ENCODE data around the gene AUTS2. TPM values are rescaled to one million over a fixed set of nuclear protein-coding genes. Genes with fewer than 3 reads are reported as not detected.

The AUTS2 gene
- polyA plus RNA-seq, 1 donor from 2014 or later = 97.3 TPM

- Histone ChIP-seq H3K9ac (ENCODE audit: low read length) (no peak overlapping the region), H2AFZ (ENCODE audit: low read depth, low read length) (no peak overlapping the region), H3K4me3 (ENCODE audit: low read length) (no peak overlapping the region), H3K27ac (ENCODE audit: low read length) (no peak overlapping the region), H3K9me2 (ENCODE audit: insufficient read depth, low read length) (no peaks in the 10 kb centered on the region), H4K20me1 (ENCODE audit: insufficient read depth) (no peaks in the 10 kb centered on the region), H3K27me3 (ENCODE audit: insufficient read depth, low read depth, low read length) (no peaks in the 10 kb centered on the region), H3K36me3 (ENCODE audit: insufficient read depth, low read length) (no peaks in the 10 kb centered on the region), H3K9me3 (ENCODE audit: low read length) (no peaks in the 10 kb centered on the region), H3K4me2 (ENCODE audit: low read length) (no peak overlapping the region), H3K79me2 (replicated peaks; ENCODE audit: insufficient read depth, low read length) (no peaks in the 10 kb centered on the region), H3F3A (ENCODE audit: insufficient read depth, low read length, poor library complexity, severe bottlenecking) (no peaks in the 10 kb centered on the region)
- TF ChIP-seq SMC3 (conservative IDR thresholded peaks at IDR 0.05; ENCODE audit: poor library complexity) (no peak), POLR2AphosphoS5 (IDR thresholded peaks at IDR 0.05) (no peak), RAD21 (conservative IDR thresholded peaks at IDR 0.05) (no peak)
Measured at GRCh38 chr7:70259502-70259901, 661.2 kb downstream of the AUTS2 start.

DNA sequence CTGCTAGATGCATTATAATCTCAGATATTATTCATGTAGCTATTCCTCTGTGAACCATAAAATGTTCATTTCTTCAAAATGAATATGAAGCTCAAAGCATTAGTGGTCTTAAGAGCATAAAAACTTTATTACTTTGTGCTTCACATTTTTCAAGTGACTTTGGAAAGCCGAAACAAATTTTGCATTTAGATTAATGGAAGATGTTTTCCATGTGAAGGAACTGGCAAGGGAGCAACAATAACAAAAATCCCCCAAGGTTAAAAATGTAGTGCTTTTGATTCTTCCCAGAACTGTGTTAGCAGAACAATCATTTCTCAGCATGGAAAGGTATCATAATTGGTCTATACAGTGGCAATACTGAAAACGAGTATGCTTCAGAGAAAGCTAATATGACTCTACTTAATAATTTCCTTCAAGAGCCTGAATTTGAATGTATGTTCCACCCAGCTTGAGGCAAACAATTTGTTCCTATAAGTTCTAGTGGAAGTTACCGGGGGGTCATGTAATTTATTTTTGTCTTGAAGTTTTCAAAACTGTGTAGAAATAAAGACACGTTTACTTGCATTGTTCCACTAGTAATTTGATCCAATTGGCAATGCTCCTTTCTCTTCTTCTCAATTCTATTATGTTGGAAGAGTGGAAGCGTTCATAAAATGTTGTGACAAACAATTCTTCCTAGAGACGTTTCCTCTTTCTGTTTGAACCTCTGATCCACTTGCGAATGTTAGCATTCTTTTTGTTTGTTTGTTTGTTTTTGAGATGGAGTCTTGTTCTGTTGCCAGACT lies 665.4 kb downstream of the AUTS2 start:
- Histone ChIP-seq H3K9me2 (ENCODE audit: insufficient read depth, low read length) (no peaks in the 10 kb centered on the region), H3K9me3 (ENCODE audit: low read length) (no peaks in the 10 kb centered on the region), H2AFZ (ENCODE audit: low read depth, low read length) (no peak overlapping the region)

More for the DNA sequence above, 665.4 kb downstream of the AUTS2 start:
- Histone ChIP-seq H3K36me3 (ENCODE audit: insufficient read depth, low read length) (no peaks in the 10 kb centered on the region), H3K79me2 (replicated peaks; ENCODE audit: insufficient read depth, low read length) (peaks cover 2% of the 10 kb centered on the region), H3K27ac (ENCODE audit: low read length) (no peak overlapping the region), H3K4me2 (ENCODE audit: low read length) (no peak overlapping the region), H3K9ac (ENCODE audit: low read length) (no peak overlapping the region), H4K20me1 (ENCODE audit: insufficient read depth) (no peaks in the 10 kb centered on the region), H3F3A (ENCODE audit: insufficient read depth, low read length, poor library complexity, severe bottlenecking) (no peaks in the 10 kb centered on the region), H3K27me3 (ENCODE audit: insufficient read depth, low read depth, low read length) (no peaks in the 10 kb centered on the region), H3K4me3 (ENCODE audit: low read length) (no peak overlapping the region)
- no peak for TF ChIP-seq EZH2 (IDR thresholded peaks at IDR 0.05; ENCODE audit: borderline replicate concordance, insufficient read depth, low read length, poor library complexity, severe bottlenecking)
- TF ChIP-seq POLR2AphosphoS5 (IDR thresholded peaks at IDR 0.05) = no peak
- TF ChIP-seq MXI1 (conservative IDR thresholded peaks at IDR 0.05; ENCODE audit: poor library complexity, severe bottlenecking) = no peak
- TF ChIP-seq CTCF (IDR thresholded peaks at IDR 0.05; ENCODE audit: poor library complexity, severe bottlenecking) = no peak
- no peak for TF ChIP-seq EP300 (conservative IDR thresholded peaks at IDR 0.05; ENCODE audit: poor library complexity, severe bottlenecking)
- no peak for TF ChIP-seq SMC3 (conservative IDR thresholded peaks at IDR 0.05; ENCODE audit: poor library complexity)
- TF ChIP-seq, protein P1, sequence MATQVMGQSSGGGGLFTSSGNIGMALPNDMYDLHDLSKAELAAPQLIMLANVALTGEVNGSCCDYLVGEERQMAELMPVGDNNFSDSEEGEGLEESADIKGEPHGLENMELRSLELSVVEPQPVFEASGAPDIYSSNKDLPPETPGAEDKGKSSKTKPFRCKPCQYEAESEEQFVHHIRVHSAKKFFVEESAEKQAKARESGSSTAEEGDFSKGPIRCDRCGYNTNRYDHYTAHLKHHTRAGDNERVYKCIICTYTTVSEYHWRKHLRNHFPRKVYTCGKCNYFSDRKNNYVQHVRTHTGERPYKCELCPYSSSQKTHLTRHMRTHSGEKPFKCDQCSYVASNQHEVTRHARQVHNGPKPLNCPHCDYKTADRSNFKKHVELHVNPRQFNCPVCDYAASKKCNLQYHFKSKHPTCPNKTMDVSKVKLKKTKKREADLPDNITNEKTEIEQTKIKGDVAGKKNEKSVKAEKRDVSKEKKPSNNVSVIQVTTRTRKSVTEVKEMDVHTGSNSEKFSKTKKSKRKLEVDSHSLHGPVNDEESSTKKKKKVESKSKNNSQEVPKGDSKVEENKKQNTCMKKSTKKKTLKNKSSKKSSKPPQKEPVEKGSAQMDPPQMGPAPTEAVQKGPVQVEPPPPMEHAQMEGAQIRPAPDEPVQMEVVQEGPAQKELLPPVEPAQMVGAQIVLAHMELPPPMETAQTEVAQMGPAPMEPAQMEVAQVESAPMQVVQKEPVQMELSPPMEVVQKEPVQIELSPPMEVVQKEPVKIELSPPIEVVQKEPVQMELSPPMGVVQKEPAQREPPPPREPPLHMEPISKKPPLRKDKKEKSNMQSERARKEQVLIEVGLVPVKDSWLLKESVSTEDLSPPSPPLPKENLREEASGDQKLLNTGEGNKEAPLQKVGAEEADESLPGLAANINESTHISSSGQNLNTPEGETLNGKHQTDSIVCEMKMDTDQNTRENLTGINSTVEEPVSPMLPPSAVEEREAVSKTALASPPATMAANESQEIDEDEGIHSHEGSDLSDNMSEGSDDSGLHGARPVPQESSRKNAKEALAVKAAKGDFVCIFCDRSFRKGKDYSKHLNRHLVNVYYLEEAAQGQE (IDR thresholded peaks at IDR 0.05; ENCODE audit: borderline replicate concordance) = no peak
- TF ChIP-seq RAD21 (conservative IDR thresholded peaks at IDR 0.05) = no peak
- no peak for TF ChIP-seq TAF1 (IDR thresholded peaks at IDR 0.05; ENCODE audit: low read depth)
